Measurements from ENCODE around the gene EIF5A. TPM values are rescaled to one million over a fixed set of nuclear protein-coding genes. Genes with fewer than 3 reads are reported as not detected.

EIF5A gene
- total and polyA plus RNA-seq, 9 of the 15 experiments (the other 6 are each of a cell fraction or from before 2014, with no cell fraction given), result 22.9 to 1,163 (median 772) TPM

- H3K27me3 ChIP-seq (ENCODE audit: control insufficient read depth in 2 of 2, insufficient read depth in 2 of 2, low read length in 2 of 2), result no peaks in the 10 kb centered on the region
- H3K79me2 ChIP-seq (ENCODE audit: control insufficient read depth, insufficient read depth, low read length), result peaks cover 16% of the 10 kb centered on the region
- no peak for ATAC-seq
- TF ChIP-seq ADNP (tag; IDR thresholded peaks at IDR 0.05) (no peak), ZBED1 (IDR thresholded peaks at IDR 0.05) (no peak), ZNF274 (IDR thresholded peaks at IDR 0.05; ENCODE audit: borderline replicate concordance, low read depth, low read length) (no peak), HOMEZ (CRISPR knock-in tag; IDR thresholded peaks at IDR 0.05) (no peak), U2AF2 (optimal IDR thresholded peaks at IDR 0.05; ENCODE audit: low read depth, low read length) (no peak)
- H4K20me1 ChIP-seq (replicated peaks; ENCODE audit: control insufficient read depth, insufficient read depth, low read length), result no peaks in the 10 kb centered on the region
- BruUV-seq (replicated peaks), result no TSS peak
- peak overlapping the region; percentile 78 for H3K4me3 ChIP-seq
- in situ Hi-C loops (cut with MboI), result no loop called here
- H3K36me3 ChIP-seq (ENCODE audit: control insufficient read depth, insufficient read depth, low read length), result peaks cover 36% of the 10 kb centered on the region; the same call in 2 of the 3 replicates
- no peak overlapping the region for H2AFZ ChIP-seq (ENCODE audit: low read depth, low read length)
- peak overlapping the region; percentile 93 for H3K4me2 ChIP-seq (ENCODE audit: insufficient read depth, low read length)
- DNase-seq (ENCODE audit: extremely low read depth in 1 of 4, low spot score in 3 of 4), result no peak
- WGBS (ENCODE audit: insufficient coverage, low coverage, missing lambda C conversion rate), result 57% methylated on average over 1 of the region's 1 CpG
- CTCF ChIA-PET (ENCODE audit: low intra/inter-chr PET ratio), result no interaction called here
- H3K9me3 ChIP-seq (replicated peaks; ENCODE audit: control insufficient read depth, insufficient read depth, low read depth, low read length), result no peaks in the 10 kb centered on the region
- intact Hi-C loops (cut with micrococcal nuclease), result no loop called here
- peak overlapping the region in 1 of 2 experiments; percentile 72; a peak in 3 of 4 replicates for H3K9ac ChIP-seq (ENCODE audit: insufficient read depth in 1 of 2, low read depth in 2 of 2, low read length in 2 of 2)
- peaks cover 11 to 42% of the 10 kb centered on the region in 2 experiments for H3K4me1 ChIP-seq (replicated peaks in 1 of 2; ENCODE audit: control insufficient read depth in 2 of 2, insufficient read depth in 2 of 2, low read length in 2 of 2)
- FAIRE-seq, result no peak
- no peak overlapping the region for H3K27ac ChIP-seq (ENCODE audit: extremely low read depth, low read depth, low read length)
- POLR2A ChIA-PET, result interaction anchor here (2.4 kb wide), 1 partner anchor 14 kb away, joined by 21 read pairs; no protein-coding TSS in a partner anchor
- no peaks in the 10 kb centered on the region for H3K9me1 ChIP-seq (ENCODE audit: control insufficient read depth, insufficient read depth, low read length)
Observed at GRCh38 chr17:7328009-7328408, 20.6 kb downstream of the EIF5A start.
